Measurements from ENCODE around the gene EFCAB7.

- TF ChIP-seq POLR2AphosphoS5 (IDR thresholded peaks at IDR 0.05) (no peak), CTCF (IDR thresholded peaks at IDR 0.05) (no peak), POLR2A (IDR thresholded peaks at IDR 0.05) (no peak)
These were observed 78.6 kb downstream of the EFCAB7 start for GRCh38 chr1:63601912-63602311.
